Testis (tissue), 5 donors: ENCODE results near the gene RFXANK. TPM values are rescaled to one million over a fixed set of nuclear protein-coding genes. Genes with fewer than 3 reads are reported as not detected.

Experiments used
- DNase-seq: peaks from one replicate; pipeline ENCODE4 v3.0.0-alpha.2; 2019
- H3K27ac ChIP-seq, 2 donors: fragments of 200-600 bp; sonication (generic); one replicate each; pipeline ENCODE4 v1.5.1; 2019
- H3K27me3 ChIP-seq: fragments of 200-600 bp; sonication (generic); one replicate; pipeline ENCODE4 v1.5.1; 2019
- H3K36me3 ChIP-seq: fragments of 200-600 bp; sonication (generic); one replicate; pipeline ENCODE4 v1.5.1; 2017; ENCODE audit warnings: low read depth; ENCODE audit errors: missing control alignments
- H3K4me1 ChIP-seq: fragments of 200-600 bp; sonication (generic); one replicate; pipeline ENCODE4 v1.5.1; 2019
- H3K4me3 ChIP-seq, 2 donors: fragments of 200-600 bp; sonication (generic); one replicate each; pipeline ENCODE4 v1.5.1; 2017 to 2019
- H3K9me3 ChIP-seq: fragments of 200-600 bp; sonication (generic); one replicate; pipeline ENCODE4 v1.5.1; 2017
- CTCF ChIP-seq, 3 experiments: fragments of 450-650 bp in 2 of 3; fragments of 200-600 bp in 1 of 3; sonication (generic) in 1 of 3; IDR thresholded peaks; one replicate each; pipeline ENCODE4 v1.5.1; 2016 to 2019; ENCODE audit warnings: antibody characterized with exemption in 3 of 3, mild to moderate bottlenecking in 2 of 3, moderate library complexity in 1 of 3
- POLR2A ChIP-seq: fragments of 450-650 bp; IDR thresholded peaks from one replicate; pipeline ENCODE4 v1.6.1; 2017; ENCODE audit warnings: antibody characterized with exemption, mild to moderate bottlenecking, moderate library complexity
- WGBS, 2 donors: methylation state at CpG; one replicate each; pipeline ENCODE4 v1.1.5; 2018; 5-methylcytosine and 5-hydroxymethylcytosine counted together
- intact Hi-C: fragments of 100-400 bp; cut with DNase I; formaldehyde crosslinking; loops from one replicate; pipeline ENCODE4 v1.15.1; 2023; ENCODE audit warnings: low total_unique reads
- long read RNA-seq, 2 donors: transcript quantifications; one replicate each; lab custom pipeline, GENCODE V29; 2026
- polyA plus RNA-seq: library from polyadenylated mRNA; stranded (reverse); fragments of 350-450 nt; fragmentation: Illumina TruSeq; extraction: RNeasy Lipid Tissue Mini Kit (QIAGEN cat#74804); gene quantifications from one replicate; pipeline ENCODE4 v1.2.3, GENCODE V29; 2014; ENCODE audit warnings: low read depth, low replicate concordance; ENCODE audit not compliant: insufficient read depth
- total RNA-seq, 2 donors: library from RNA; depleted of rRNA; stranded (reverse); fragments of >200 nt; gene quantifications; one replicate each; pipeline ENCODE4 v1.2.3, GENCODE V29; 2016

RFXANK gene
- total RNA-seq (10 to 100 TPM; 35.1 to 40.4 TPM), polyA plus RNA-seq (35.7 TPM)
- long read RNA-seq, donor 1, transcript RFXANK-203 (9 exons, 1,212 nt) = major isoform, 7 of 19 reads
- long read RNA-seq, donor 1, partial matches to known transcripts = 0 of 19 reads
- long read RNA-seq, donor 1, other reads (novel, unspliced or antisense) = 9 of 19 reads
- long read RNA-seq, donor 2, transcript RFXANK-203 (9 exons, 1,212 nt) = major isoform, 7 of 14 reads
- long read RNA-seq, donor 2, partial matches to known transcripts = 5 of 14 reads
- long read RNA-seq, donor 2, other reads (novel, unspliced or antisense) = 0 of 14 reads

GRCh38 chr19:19192078-19192882, at the start of gene RFXANK, which contains the start of gene BORCS8:
Gene RFXANK (plus strand): TSS chr19:19192258. CDS start chr19:19193947, 1,689 bp downstream.
Gene BORCS8 (minus strand): TSS chr19:19192152. CDS start chr19:19192117, 35 bp downstream.
- peaks cover 17% of the 10 kb centered on the region for H3K4me1 ChIP-seq
- intact Hi-C loops = no loop called here

GRCh38 chr19:19142347-19142746, 49.7 kb upstream of the RFXANK start:
- H3K36me3 ChIP-seq = no peaks in the 10 kb centered on the region
- DNase-seq = no peak
- no peak overlapping the region for H3K27ac ChIP-seq
- TF ChIP-seq POLR2A (no peak), CTCF (IDR thresholded peaks at IDR 0.05) (no peak)
- H3K4me1 ChIP-seq = peaks cover 6% of the 10 kb centered on the region
- H3K27me3 ChIP-seq = no peaks in the 10 kb centered on the region
- H3K4me3 ChIP-seq = no peak overlapping the region
- WGBS, 2 donors = 93 to 95% methylated on average over 12 of the region's 12 CpGs
- intact Hi-C loops = loop anchor here (10.0 kb wide), 1 partner anchor 78 kb away; the partner anchor contains the start of gene SLC25A42
- no peaks in the 10 kb centered on the region for H3K9me3 ChIP-seq

More at GRCh38 chr19:19192078-19192882, at the start of gene RFXANK, which contains the start of gene BORCS8:
- Histone ChIP-seq H3K27ac (peak within 1 kb of the TSS; percentile 98 to 99), H3K36me3 (no peaks in the 10 kb centered on the region), H3K27me3 (no peaks in the 10 kb centered on the region), H3K4me3 (peak within 1 kb of the TSS; percentile 66 to 86), H3K9me3 (no peaks in the 10 kb centered on the region)
- TF ChIP-seq POLR2A (no peak), CTCF (IDR thresholded peaks at IDR 0.05) (peak in 1 of 3 experiments; percentile 20)
- WGBS, 2 donors = 0% methylated on average over 21 to 52 of the region's 53 CpGs
- DNase-seq = peak; percentile 99

GRCh38 chr19:19145281-19145680, 46.8 kb upstream of the RFXANK start:
- Histone ChIP-seq H3K36me3 (no peaks in the 10 kb centered on the region), H3K27ac (no peak overlapping the region), H3K9me3 (no peaks in the 10 kb centered on the region), H3K4me1 (no peaks in the 10 kb centered on the region), H3K27me3 (no peaks in the 10 kb centered on the region), H3K4me3 (peak overlapping the region in 1 of 2 donors; percentile 41)
- intact Hi-C loops = loop anchor here (10.0 kb wide), 1 partner anchor 80 kb away; the partner anchor contains the start of gene SLC25A42
- DNase-seq = no peak
- TF ChIP-seq CTCF (IDR thresholded peaks at IDR 0.05) = no peak
- no peak for TF ChIP-seq POLR2A
- 68 to 75% methylated on average over 17 of the region's 17 CpGs for WGBS, 2 donors

- Histone ChIP-seq H3K4me1 (no peaks in the 10 kb centered on the region), H3K9me3 (no peaks in the 10 kb centered on the region), H3K27ac (no peak overlapping the region), H3K4me3 (peak overlapping the region; percentile 12 to 41), H3K36me3 (no peaks in the 10 kb centered on the region), H3K27me3 (no peaks in the 10 kb centered on the region)
- peak; percentile 90 to 100 (median 96) for TF ChIP-seq CTCF (IDR thresholded peaks at IDR 0.05)
- no peak for TF ChIP-seq POLR2A
- peak; percentile 82 for DNase-seq
- intact Hi-C loops = loop anchor here (10.0 kb wide), 1 partner anchor 81 kb away; the partner anchor contains the start of gene SLC25A42
- WGBS, 2 donors = 34 to 52% methylated on average over 5 to 47 of the region's 47 CpGs
These were observed 46.1 kb upstream of the RFXANK start for GRCh38 chr19:19145684-19146608.
